NCI-H146 (cell line): ENCODE measurements around the gene ACSS2.

Source experiments
- DNase-seq: peaks from one replicate; lab custom pipeline; 2025; lab: John Stamatoyannopoulos, UW

The ACSS2 gene

DNA sequence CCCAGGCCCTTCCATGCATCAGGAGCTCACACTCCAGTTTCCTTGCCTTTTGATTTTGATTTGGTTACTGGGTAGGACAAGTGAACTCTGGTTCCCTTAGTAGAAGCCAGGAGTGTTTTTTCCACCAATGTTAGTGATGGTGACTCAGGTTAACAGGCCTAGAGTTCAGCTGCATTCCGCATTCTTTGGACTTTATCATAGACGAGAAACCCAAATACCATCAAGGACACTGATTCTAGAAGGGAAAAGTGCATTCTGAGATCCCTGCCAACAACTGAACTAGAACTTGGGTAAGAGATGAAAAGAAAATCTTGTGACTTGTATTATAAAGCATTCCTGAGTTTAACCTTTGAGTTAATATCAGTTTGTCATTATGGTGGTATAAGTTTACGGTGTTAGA is 70.2 kb downstream of the ACSS2 start:
- no peak for DNase-seq

DNA sequence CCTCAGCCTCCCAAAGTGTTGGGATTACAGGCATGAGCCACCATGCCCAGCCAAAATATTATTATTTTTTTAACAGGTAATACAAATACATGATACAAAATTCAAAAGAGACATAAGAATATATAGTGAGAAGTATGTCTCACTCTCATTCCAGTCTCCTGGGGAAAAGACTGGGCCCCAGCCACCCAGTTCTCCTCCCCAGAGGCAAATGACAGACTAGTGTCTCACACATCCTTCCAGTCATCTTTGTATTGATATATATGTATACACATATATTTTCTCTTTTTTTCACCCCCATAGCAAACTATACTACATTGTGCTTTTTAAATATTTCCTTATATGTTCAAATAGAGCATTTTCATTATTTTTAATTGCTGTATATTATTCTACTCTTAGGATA is 70.9 kb downstream of the ACSS2 start:
- no peak for DNase-seq

DNA sequence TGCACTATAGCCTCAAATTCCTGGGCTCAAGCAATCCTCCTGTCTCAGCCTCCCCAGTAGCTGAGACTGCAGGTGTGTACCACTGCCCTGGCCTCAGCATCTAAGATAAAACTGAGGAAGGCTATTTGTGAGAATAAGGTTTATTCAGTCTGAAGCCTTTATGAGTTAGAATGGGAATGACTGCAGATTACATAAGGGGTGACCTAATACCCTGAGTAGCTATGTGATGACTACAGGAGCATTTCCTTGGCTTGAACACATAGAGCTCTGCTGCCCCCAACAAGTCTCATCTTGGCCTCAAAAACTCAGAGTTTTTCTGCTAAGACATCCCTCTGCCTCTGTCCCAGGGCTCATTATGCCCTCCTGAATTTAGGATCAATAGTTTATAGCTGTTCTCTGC is 71.6 kb downstream of the ACSS2 start:
- no peak for DNase-seq

DNA sequence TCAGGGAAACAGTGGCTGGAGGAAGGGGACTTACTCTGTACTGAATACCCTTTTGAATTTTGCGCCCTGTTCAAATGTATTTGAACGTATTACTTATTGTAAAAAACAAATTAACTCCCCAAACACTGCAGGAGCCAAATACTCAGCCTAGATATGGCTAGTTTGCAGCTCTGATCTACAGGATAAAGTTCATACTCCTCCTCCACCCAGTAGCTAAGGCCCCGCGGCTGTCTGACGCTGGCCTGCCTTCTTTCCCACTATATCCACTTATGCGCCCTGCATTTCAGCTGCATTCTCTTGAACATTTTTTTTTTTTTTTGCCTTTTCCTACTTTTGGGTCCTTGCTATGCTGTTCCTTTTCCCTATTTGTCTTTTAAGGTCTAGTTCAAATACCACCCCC is 72.7 kb downstream of the ACSS2 start:
- DNase-seq: no peak

DNA sequence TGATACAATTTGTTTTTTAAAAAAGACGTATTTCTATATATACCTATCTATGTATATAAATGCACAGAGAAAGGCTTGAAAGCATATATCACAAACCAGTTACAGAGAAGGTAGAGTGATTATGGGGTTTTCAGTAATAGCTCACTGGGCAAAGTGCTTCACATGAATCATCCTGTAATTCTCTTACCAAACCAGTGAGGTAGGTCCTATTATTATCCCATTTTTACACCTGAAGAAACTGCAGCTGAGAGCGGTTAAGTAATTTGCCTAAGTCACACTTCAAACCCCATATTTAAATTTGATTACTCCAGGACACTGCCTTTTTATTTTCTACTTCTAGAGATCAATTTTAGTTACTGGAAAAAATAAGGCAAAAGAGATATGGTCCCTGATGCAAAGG is 74.8 kb downstream of the ACSS2 start:
- no peak for DNase-seq

DNA sequence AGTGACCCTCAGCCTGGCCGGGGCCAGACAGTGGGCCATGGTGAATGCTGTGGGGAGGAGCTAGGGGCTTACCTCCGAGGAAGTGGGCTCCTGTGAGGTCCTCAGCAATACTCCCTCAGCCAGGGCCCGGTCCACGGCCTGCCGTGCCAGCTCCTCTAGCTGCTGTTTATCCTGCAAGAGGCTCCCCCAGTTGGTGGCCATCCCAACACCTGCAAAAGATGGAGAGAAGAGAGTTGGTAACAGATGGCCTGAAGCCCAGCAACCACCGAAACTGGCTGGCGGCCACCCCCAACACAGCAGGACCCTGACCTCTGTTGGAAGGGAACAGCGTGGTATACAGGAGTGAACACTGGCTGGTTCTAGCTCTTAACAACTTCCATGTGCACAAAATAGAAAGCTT is 75.2 kb downstream of the ACSS2 start:
- DNase-seq: peak; percentile 18

DNA sequence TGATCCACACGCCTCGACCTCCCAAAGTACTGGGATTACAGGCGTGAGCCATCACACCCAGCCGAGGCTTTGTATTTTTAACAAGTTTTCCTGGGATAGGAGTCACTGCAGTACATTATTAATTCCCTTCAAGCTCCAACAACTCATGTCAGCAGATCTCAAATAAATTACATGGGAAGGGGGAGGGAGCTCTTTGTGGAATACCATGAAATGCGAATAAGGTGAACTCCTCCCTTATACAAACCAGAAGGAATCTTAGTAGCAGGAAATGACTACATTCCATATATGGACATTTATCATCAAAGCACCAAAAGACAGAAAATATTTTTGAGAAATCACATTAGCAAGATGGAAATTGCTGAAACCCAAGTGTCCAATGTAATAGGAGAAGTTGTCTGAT is 76.3 kb downstream of the ACSS2 start:
- no peak for DNase-seq

DNA sequence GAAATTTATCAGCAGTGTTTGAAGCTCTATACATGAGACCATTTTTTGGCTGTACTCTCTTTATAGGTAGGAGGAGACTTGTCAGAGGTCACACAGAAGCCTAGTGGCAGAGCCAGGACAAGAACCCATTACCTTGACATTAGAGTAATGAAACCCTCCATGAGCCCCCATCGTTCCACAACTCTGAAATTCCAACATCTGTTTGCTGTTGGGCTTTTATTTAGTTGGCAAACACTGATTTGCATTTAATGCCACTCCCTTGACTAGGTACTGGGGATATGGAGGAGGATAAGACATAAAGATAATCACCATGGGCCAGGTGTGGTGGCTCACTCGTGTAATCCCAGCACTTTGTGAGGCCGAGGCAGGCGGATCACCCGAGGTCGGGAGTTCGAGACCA is 77.5 kb downstream of the ACSS2 start:
- DNase-seq: no peak

DNA sequence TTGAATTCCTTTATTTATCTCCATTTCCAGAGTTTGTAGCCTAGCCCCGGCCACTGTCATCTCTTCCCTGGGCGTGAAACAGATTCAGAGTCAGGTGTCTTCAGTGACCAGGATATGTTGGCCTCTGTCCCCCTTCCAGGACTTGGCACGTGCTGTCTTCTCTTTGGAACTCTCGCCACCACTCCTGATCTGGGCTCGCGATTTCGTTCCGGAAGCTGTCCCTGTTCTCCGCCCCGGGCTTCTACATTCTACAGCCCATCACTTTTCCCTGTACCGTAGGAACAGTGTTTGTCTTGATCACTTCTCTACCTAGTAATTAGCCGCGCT is 78.5 kb downstream of the ACSS2 start:
- DNase-seq: peak; percentile 78

DNA sequence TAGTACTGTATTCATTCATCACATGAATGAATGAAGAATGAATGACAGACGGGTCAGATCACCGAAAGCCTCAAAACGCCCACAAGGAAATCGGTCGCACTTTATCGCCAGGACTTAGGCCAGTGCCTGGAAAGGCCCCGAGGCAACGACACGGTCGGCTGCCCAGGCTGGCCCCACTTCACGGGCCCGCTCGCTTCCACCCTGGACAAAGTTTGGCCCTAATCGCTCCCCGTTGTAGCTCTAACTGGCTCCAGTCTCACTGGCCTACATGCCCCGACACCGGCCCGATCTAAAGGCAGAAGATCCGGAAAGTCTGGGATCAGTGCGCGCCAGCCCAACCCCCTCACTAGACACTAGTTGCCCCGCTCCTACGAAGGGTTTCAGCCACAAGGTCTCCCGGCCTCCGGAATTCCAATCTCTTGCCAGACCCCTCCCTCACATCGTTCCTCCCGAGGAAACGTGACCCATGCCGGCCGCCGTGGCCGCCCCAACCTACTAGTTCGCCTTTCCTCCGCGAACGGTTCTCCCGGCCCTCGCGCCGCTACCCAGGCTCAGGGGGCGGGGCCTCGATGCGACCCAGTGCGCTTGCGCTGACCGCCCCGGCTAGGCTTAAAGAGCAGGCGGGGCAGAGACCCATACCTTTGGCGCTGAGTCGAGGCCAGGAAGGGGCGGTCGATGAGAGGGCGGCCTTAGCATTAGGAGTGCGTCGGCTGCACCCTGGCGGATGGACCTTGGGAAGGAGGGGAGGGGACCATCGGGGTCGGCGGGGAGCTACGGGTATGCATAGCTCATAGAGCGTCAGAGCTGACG is 79.0 kb downstream of the ACSS2 start, which contains the start of the genes GSS and MYH7B:
TSS of gene GSS (minus strand) at position 576 of the 810 bp plus-strand sequence. CDS start 3,954 bp downstream, outside the sequence.
TSS of gene MYH7B (plus strand) at position 638 of the 810 bp plus-strand sequence. CDS start 22,138 bp downstream, outside the sequence.
- peak; percentile 99 for DNase-seq

DNA sequence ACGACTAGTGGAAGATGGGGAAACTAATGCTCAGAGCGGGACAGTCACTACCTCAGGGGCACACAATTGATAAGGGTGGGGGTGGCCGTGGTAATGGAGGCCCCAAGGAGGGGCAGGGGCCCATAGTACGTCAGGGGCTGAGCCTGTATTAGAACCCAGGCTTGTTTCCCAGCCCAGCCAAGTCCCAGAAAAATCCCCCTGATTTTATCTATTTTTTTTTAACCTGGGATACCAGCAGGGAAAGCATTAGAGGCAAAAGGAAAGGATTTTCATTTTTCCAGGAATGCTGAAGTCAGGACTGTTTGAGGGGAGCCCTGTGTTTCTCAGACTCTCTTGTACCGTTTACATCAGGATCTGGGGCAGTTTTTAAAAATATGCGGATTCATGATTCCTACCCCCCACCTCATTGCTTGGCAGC is 79.6 kb downstream of the ACSS2 start:
- DNase-seq: no peak

DNA sequence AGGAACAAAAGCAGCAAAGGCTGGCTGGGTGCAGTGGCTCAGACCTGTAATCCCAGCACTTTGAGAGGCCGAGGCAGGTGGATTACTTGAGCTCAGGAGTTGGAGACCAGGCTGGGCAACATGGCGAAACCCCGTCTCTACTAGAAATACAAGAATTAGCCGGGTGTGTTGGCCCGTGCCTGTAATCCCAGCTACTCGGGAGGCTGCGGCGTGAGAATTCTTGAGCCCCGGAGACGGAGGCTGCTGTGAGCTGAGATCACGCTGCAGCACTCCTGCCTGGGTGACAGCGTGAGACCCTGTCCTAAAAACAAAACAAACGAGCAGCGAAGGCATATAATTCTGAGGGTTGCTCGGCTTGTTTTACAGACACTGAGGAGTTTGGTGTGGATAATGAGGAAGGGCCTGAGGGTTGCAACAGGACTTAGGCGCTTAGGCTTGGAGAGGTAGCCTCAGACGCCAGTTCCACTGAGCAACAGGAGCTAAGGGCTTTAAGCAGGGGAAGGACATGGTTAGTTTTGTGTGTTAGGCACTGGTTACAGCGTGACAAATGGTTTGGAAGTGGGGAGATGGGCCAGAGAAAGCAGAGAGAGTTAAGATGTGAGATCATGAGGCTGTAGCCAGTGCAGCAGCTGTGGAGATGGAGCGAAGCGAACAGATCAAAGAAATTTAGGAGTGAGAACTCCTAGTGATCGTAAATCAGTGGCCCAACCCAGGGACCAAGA is 80.5 kb downstream of the ACSS2 start:
- no peak for DNase-seq

DNA sequence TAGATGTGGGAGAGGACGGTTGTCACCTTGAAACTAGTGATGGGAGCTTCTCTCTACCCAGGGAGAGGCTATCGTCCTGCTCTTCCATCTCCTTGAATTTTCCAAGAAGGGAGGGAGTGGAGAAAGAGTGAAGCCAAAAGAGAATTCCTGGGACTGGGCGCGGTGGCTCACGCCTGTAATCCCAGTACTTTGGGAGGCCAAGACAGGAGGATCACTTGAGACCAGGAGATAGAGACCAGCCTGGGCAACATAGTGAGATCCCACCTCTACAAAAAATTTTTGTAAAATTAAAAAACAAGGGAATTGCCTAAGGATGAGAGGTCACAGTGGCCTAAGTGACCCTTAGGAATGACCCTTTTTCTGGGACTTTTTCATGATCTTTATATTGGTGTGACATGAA is 88.1 kb downstream of the ACSS2 start:
- DNase-seq: no peak

DNA sequence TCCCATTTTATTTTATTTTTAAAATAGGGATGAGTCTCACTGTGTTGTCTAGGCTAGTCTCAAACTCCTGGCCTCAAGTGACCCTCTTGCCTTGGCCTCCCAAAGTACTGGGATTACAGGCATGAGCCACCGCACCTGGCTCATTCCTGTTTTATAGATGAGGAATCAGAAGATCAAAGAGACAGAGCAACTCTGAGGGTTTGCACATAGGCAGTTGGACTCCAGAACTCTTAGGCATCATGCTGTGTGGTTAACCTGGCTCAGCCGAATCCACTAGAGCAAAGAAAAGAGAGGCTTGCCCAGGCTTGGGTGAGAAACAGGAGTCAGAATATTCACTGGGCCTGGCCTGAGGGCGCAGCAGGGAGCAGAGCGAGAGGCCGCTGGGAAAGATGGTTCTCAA is 88.6 kb downstream of the ACSS2 start:
- DNase-seq: no peak

DNA sequence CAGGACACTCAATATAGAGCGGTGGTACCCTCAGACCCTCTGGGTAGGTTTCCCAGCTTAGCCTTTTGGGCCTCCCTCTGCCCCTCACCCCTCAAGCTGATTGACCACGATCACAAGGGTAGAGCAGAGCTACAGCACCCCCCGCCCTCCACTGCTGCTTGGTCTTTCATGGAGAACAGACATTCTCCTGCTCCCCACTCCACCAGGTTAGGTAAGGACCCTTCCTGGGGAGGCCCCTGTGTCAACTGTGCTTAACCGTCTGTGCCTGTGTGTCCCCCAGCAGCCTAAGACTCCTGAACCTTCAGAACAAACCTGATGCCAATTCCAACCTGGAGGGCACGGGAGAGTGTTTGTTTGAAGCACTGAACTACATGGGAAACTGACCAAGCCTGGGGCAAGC is 91.0 kb downstream of the ACSS2 start:
- DNase-seq: no peak

DNA sequence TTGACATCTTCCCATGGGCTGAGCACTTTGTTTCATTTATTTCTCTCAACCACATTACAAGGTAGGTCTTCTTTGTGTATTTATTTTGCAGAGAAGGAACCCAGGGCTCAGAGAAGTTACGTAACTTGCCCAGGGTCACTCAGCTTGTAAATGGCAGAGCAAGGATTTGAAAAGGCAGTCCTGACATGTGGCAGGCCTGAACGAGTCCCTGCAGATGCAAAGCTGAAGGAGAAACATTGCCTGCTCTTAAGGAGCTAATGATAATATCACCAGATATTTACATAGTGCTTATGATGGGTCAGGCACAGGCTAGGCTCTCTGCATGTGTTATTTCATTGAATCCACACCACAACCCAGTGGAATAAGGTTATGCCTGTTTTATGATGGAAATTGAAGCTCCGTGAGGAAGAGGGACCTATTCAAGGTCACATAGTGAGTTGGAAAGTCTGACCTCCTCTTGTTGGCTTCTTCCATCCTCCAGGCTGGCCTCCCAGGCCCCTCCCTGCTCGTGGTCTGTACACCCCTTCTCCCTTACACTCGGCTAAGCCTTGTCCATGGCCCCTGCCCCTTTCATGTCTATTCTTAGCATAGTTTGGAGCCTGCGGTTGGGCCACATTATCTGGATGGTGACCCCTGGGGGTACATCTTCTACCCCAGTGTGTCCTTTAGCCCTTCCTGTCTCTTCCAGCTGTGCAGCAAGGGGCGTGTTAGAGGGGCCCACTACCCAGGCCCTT is 91.8 kb downstream of the ACSS2 start:
- no peak for DNase-seq

DNA sequence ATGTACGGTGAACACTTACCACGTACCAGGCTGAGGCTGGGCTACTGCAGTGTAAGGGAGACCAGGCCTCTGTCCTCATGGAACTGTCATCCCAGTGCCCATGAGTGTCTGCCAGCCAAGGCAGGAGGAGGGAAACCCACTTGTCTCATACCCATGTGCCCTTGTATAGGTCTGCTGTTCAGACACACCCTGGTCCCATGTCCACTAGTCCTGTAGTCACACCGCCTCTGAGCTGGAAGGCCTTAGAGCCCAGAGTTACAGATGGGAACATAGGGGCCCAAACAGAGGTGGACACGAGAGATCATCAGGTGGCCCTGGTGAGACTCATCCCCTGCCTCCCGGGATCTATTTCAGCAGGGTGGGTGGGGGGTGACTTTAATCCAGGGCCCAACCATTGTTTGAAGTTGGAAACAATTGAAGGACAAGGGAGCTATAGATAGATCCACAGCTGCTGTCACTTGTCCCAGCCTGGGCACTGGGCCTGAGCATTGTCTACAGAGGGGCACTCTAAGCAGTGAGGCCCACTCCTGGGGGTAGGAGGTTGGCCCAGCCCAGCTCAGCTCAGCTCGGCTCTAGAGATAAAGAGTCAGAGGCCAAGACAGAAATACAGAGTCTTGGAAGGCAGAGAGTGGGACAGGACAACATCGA is 93.9 kb downstream of the ACSS2 start:
- no peak for DNase-seq

DNA sequence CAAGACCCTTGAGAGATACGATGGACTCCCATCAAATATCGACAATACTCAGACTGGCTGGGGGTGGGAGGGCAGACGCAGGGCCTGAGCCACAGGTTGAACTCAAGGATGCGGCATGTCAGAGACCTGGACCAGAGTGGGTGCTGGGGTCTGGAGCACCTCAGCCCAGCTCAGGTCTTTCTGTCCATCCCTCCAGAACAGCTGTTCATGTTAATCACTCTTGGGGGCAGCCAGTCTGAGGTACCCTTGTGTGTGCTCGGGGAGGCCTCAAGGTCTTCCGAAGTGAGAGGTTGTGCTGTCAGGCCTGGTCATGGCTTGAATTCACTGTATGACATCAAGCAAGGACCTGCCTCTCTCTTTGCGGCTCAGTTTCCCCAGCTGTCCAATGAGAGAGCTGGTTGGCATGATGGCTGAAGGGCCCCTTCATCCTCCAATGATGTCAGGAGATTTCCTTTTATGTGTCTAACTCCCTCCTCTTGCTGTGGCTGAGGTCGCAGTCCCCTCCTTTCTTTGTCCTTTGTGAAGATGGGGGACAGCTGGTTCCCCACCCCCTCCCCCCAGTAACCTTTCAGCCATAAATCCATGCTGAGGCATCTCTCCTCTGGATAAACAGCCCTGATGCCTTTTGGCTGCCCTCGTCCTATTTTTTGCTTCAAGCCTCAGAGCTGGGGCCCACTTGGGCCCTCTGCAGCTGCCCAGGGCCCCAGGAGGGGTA is 94.6 kb downstream of the ACSS2 start:
- no peak for DNase-seq

DNA sequence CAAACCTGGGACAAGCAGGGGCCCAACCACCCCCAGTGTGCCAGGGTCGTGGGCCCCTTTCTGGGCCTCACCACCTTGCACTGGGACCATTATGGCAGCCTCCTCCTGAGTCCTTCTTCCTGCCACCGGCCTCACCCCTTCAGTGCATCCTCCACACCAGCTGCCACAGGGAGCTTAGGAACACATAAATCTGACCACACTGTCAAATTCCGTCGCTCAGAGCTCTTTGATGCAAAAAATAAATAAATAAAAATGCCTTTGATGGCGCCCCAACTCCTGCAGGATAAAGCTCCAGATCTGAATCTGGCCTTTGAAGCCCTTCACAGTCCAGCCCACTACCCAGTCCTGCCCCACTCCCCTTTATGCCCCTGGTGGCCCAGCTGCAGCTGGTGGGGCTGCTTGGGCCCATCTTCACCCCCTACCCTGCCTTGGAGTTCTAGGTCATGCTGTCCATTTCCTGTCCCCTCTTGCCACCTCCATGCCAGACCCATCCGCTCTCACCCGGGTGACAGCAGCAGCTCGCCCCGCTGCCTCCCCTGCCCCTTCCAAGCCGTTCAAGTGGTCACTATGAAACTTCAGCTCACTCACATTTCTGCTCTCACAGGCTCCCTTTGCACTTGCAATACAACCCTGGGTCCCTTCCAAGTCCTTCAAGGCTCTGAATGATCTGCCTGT is 95.3 kb downstream of the ACSS2 start:
- no peak for DNase-seq

DNA sequence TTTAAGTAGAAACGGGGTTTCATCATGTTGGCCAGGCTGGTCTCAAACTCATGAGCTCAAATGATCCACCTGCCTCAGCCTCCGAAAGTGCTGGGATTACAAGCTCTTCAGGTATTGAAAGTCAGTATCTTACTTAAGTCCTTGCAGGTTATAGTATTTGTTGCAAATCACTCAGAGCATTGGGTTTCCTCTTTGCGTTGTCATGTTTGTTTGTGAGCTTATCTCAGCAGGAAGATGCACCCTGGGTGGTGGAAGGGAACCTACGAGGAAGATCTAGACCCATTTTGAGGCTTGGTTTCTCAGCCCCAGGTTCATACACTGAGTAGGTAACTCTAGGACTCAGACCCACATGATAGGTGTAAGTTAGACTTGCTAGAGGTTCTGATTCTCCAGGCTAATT is 97.8 kb downstream of the ACSS2 start:
- no peak for DNase-seq

DNA sequence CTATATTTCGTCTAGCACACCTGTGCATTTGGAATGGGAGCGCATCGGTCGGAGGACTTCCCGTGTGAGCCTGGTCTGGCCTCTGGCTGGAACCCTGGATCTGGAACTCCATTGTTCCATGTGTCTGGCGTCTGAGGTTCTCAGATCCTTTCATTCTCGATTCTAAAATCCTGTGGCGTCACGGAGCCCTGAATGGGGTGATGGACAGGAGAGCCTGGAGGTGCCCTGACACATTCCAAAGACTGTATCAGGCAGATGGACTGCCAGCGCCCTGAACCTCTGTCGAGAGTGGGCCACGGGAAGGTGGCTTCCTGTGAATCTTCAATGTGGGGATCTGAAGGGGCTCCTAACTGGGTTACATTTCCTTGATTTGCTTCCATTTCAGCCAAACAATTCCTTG is 99.9 kb downstream of the ACSS2 start:
- DNase-seq: no peak
